Posterior vena cava (tissue), 2 donors: ENCODE data around the gene FAP. TPM values are rescaled to one million over a fixed set of nuclear protein-coding genes. Genes with fewer than 3 reads are reported as not detected.

Source experiments
- DNase-seq: peaks from one replicate; pipeline ENCODE4 v3.0.0-alpha.2; 2020; ENCODE audit warnings: low spot score
- intact Hi-C, 2 donors: fragments of 100-400 bp; cut with DNase I; formaldehyde crosslinking; loops; one replicate each; pipeline versions ENCODE4 v1.14.1 to v1.14.2; 2022 to 2023
- total RNA-seq, 2 donors: library from RNA; stranded (reverse); fragmentation: NEBNext Ultra II Directional; extraction: Animal tissue kit (Norgen Biotek cat#: 25700); gene quantifications; one replicate each; pipeline ENCODE4 v1.2.1, GENCODE V29; 2021
- donor health status: DM: yes; HTN: yes; CAD: no.
- donor health status: DM: yes; HTN: yes; CAD: no.

The FAP gene
- total RNA-seq, 2 donors from 2014 or later: 43.2 to 54.8 TPM

DNA sequence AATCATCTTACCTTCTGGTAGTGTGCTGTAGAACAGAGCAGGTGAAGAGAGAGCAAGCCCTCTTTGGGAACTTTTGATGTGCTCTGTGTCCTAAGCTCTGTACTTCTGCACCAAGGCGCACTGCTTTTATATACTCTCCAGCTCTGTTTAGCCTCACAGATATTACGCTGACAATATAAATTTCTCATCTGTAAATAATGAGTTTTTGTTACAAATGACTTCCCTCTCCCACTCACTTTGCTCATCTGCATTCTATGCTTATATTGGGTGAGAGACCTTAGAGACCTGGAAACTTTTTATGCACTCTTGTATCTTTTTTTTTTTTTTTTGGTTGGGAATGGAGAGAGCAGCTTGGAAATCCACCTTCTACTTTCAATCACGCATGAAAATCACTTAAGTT, 91.1 kb downstream of the FAP start, which contains the start of gene GCG:
Gene GCG (minus strand): TSS at position 101 of the 400 bp plus-strand sequence. CDS start 3,069 bp downstream, outside the sequence.
- intact Hi-C loops: no loop called here
- DNase-seq: no peak

DNA sequence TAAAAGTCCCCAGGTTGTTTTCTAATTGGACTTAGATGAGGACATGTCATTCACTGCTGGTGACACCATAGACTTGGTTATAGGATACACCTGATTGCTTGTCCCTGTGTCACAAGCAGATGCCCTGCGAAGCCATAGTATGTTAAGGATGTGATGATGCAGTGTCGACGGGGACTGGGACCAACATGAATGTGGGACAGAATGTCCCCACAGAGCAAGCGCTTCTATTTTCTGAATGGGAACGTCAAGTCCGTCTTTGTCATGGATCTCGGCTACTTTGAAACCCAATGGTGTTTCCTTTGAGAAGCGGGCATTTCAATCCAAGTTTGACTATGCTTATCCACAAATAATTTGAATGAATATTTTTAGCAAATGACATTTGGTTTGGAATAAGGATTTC, 93.3 kb downstream of the FAP start:
- intact Hi-C loops: no loop called here
- no peak for DNase-seq

DNA sequence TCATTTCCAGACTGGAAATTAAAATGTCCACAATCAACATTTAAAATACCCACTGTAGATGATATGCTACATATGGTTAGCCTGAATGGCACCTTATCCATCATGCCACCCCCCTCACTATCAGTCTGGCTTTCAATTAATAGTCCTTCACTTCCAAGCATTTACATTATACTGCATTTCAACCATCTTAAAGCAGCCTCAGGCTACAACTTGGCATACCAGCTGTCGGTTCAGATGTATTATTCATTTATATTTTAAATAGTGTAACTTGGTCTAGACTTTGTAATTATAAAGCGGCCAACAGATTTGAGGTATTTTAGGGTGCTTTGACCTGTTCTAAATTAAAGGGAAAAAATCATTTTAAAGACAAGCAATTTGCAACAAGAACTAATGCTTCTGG, 93.8 kb downstream of the FAP start:
- intact Hi-C loops: no loop called here
- no peak for DNase-seq

DNA sequence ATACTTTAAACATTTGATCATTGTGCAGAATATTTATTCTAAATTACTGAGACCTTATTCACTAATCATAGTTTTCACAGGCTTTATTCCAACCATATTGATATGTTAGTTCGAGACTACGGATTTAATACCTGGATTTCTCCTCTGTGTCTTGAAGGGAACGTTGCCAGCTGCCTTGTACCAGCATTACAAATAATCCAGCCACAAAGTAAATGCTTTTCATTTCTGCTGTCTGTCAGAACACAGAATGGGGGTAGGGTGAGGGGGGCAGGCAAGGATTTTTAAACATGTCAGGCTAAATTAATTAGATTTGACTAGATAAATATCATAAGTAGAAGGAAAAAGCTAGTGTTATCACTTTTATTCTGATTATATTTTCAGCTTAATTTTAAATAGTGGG, 94.3 kb downstream of the FAP start:
- no peak for DNase-seq
- intact Hi-C loops: no loop called here

DNA sequence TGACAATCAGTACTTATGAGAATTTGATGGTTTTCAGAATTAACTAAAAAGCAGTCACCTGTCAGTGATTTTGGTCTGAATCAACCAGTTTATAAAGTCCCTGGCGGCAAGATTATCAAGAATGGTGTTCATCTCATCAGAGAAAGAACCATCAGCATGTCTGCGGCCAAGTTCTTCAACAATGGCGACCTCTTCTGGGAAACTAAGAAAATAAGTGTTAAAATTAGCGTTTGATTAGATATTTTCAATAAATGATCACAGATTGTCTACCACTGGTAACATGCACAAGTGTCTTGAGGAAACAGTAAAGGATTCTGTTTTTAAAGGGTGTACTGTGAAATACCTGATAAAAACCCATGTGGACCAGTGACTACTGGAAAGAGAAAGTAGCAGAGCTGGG, 99.3 kb downstream of the FAP start:
- intact Hi-C loops: no loop called here

DNA sequence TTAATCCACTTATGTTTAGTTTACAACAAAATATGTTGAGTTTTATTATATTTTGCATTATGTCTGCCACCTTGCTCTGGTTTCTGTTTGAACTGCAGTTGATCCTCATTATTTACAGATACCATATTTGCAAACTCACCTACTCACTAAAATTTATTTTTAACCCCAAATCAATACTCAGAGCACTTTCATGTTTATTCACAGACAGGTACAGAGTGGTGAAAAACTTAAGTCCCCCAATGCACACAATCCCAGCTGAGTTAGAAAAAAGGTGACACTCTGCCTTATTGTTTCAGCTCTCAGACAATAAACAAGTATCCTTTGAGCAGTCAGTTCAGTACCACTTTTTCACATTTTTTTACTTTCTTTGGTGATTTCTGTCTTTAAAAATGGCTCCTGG, 104.9 kb downstream of the FAP start:
- no peak for DNase-seq
- intact Hi-C loops: no loop called here

More for the DNA sequence above, 99.3 kb downstream of the FAP start:
- no peak for DNase-seq

DNA sequence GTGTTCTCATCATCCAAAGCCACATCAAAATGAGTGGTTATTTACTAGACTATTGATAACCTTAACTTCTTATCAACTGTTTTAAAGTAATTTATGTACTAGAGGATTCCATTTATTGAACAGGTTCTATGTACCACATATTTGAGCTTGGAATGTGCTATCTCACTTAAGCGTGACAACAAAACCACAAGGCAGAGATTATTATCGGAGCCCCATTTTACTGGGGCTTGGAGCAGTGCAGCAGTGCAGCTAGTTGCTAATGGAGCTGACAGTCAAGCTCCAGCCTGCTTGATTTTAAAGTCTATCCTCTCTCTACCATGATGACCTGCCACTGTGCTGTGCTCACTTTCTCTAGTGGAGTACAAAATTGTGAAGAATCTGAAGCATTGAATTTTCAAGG, 115.8 kb downstream of the FAP start:
- intact Hi-C loops: loop anchor here in 1 of 2 donors (10.0 kb wide), 1 partner anchor 123 kb away; no protein-coding TSS in a partner anchor
- no peak for DNase-seq

DNA sequence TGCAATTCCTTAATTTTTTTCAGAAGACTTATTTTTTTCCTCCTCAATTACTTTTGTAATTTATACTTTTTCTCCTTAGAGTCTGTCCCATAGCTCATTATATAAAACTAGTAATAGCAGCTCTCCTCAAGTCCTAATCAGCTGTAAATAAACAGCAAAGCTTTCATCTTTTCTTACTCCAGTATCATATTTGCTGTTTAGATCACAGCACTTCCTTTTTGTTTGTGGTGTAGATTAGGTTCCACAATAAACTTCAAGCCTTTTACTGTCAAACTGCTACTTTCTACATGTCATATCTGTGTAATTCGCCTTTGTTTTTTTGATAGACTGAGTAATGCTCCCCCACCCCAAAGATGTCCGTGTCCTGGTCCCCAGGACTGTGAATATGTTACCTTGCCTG, 116.7 kb downstream of the FAP start:
- DNase-seq: no peak
- intact Hi-C loops: loop anchor here in 1 of 2 donors (10.0 kb wide), 1 partner anchor 122 kb away; no protein-coding TSS in a partner anchor

DNA sequence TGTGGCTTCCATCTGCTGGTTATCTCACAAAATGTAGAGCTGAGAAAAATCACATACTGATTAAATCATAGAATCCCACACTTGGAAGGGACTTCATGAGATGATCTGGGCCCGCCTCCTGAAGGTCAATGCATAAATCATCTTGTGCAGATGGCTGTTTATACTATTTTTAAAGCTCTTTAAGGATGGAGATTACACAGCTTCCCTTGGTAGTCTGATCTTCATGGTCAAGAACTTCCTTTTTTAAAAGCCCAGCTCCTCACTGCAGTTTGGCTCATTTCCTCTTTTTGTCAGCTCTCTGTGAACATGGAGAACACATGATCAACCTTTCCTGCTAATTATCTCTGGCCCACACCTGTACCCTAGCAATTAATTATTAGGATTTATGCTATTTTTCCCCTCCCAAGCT, 117.1 kb downstream of the FAP start:
- intact Hi-C loops: loop anchor here in 1 of 2 donors (10.0 kb wide), 1 partner anchor 121 kb away; no protein-coding TSS in a partner anchor
- DNase-seq: no peak

DNA sequence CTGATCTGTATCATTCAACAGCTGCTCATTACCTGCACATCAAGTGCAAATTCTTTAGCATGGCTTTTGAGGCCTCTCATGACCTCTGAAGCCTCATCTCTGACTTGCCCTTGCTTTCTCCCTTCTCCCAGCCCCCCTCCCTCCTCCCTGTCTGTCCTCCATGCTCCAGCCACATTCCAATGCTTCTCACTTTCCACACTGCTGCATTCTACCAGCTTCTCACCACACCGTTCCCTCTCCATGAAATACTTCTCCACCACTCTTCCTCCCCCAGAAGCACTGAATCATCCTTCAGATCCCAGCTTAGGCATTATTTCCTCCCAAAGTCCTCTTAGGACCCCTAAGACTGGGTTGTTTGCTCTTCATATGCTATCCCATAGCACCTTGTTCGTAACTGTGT, 118.1 kb downstream of the FAP start:
- DNase-seq: no peak
- intact Hi-C loops: loop anchor here in 1 of 2 donors (10.0 kb wide), 1 partner anchor 120 kb away; no protein-coding TSS in a partner anchor

DNA sequence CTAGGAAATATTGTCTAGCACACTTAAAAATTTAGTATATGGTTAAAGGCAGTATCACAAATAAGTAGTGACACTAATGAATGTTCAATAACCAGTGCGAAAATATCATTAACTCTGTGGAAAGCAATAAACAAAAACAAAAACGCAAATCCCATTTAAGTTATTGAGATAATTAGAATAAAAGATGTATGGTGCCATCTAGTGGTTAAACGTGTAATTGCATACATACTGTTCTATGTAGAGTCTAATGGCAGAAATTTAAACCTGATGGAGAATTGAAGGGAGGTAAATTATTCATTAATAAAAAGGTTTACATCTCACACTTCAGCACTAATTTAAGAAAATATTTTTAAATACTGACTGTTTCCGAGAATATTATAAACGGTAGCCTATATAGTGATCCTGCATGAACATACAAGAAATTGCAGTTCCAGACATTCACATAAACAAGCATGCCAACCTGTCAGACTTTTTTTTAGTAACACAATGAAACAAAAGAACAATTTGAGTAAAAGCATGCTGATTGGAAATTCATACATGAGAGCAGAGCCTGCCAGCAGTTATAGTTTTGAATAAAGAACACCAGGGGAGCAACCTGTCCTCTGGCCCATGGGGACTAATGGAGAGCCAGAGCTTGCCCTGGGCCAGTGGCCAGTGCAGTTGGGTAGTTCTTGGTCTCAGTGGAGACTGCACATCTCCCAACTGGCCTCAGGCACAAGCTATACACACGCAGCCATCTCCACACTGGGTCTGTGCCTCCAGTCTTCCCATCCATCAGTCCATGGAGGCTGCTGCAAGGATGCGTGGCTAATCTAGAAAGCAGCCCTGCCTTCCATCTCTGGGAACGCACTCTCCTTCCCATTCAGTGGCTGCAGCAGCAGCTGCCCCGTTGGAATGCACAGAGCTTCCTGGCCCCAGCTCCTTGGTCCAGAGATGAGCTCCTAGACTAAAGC, 119.2 kb downstream of the FAP start:
- intact Hi-C loops: loop anchor here (5.0 to 10.0 kb wide), 2 partner anchors 117 to 119 kb away; no protein-coding TSS in a partner anchor
- no peak for DNase-seq

Other genes with a start within 250 kb of the FAP start
- 1 to 10 TPM; 2.4 to 5.1 TPM for gene DPP4, start 169.2 kb downstream of the FAP start, total RNA-seq
- not detected for gene GCG, start 91.2 kb downstream of the FAP start, total RNA-seq
- gene IFIH1, start 75.2 kb upstream of the FAP start, total RNA-seq: 10 to 100 TPM; 11.1 to 16.8 TPM
- 10 to 100 TPM; 21.1 to 38.9 TPM for gene GCA, start 100.7 kb upstream of the FAP start, total RNA-seq